HCT116 (cell line): Measurements from ENCODE around the gene PLXNB3. TPM values are rescaled to one million over a fixed set of nuclear protein-coding genes. Genes with fewer than 3 reads are reported as not detected.

Source experiments
- ATAC-seq: fragments of 200-7000 bp; cut with Tn5 transposase; 2 replicates; pipeline ENCODE4 v1.9.1; 2020; ENCODE audit warnings: mild to moderate bottlenecking, moderate library complexity
- BruUV-seq: library from RNA; stranded (reverse); fragments of 400-500 nt; replicated peaks from 2 replicates; lab custom pipeline; 2021; lab: Mats Ljungman, UMichigan
- CTCF ChIA-PET: fragments of 300-600 bp; sonication (Branson Sonifier 250); formaldehyde crosslinking; loops from one replicate; lab custom pipeline; 2021; ENCODE audit warnings: antibody characterized with exemption; lab: Charles Lee
- POLR2A ChIA-PET: fragments of 300-600, 350-600 bp; sonication (Branson Sonifier 250); formaldehyde crosslinking; loops from one replicate; lab custom pipeline; 2021; ENCODE audit warnings: antibody characterized with exemption; lab: Charles Lee
- RAD21 ChIA-PET, 2 experiments: fragments of 300-600 bp; sonication (Branson Sonifier 250); formaldehyde crosslinking; loops; one replicate each; lab custom pipeline; 2023; ENCODE audit warnings: low total read pairs in 2 of 2; ENCODE audit not compliant: uncharacterized antibody in 2 of 2, unreplicated experiment in 2 of 2, low non-redundant PET in 1 of 2; lab: Charles Lee
- DNase-seq: peaks from one replicate; pipeline ENCODE4 v3.0.0-alpha.2; 2010; ENCODE audit warnings: low read depth, low spot score
- H2AFZ ChIP-seq: fragments of 200-600 bp; shearing (Covaris generic), sonication (generic); 2 replicates; pipeline ENCODE4 v1.6.1; 2017; ENCODE audit warnings: low read depth, mixed run types, mixed read lengths, antibody characterized with exemption, low read length; ENCODE audit not compliant: poor library complexity, severe bottlenecking
- H3K27ac ChIP-seq: 2 replicates; pipeline ENCODE4 v1.5.1; 2012; ENCODE audit warnings: low read depth, low read length
- H3K27me3 ChIP-seq: fragments of 200-600 bp; sonication (generic); 2 replicates; pipeline ENCODE4 v1.6.1; 2016; ENCODE audit warnings: mixed run types, low read length, mixed read lengths; ENCODE audit not compliant: insufficient read depth
- H3K36me3 ChIP-seq, 2 experiments: fragments of 200-500 bp in 1 of 2; fragments of 200-600 bp in 1 of 2; sonication (Bioruptor generic) in 1 of 2; sonication (generic) in 1 of 2; 2 replicates each; pipeline versions ENCODE4 v1.5.1 to v1.6.1; 2014 to 2016; ENCODE audit warnings: low read length in 2 of 2, inconsistent platforms in 1 of 2, mixed read lengths in 1 of 2, mixed run types in 1 of 2; ENCODE audit not compliant: insufficient read depth in 2 of 2, control insufficient read depth in 1 of 2
- H3K4me1 ChIP-seq, 2 experiments: fragments of 200-600 bp in 1 of 2; sonication (generic) in 1 of 2; 2 replicates each; pipeline versions ENCODE4 v1.5.1 to v1.6.1; 2012 to 2017; ENCODE audit warnings: low read length in 2 of 2, inconsistent platforms in 1 of 2, mild to moderate bottlenecking in 1 of 2, mixed read lengths in 1 of 2, mixed run types in 1 of 2, moderate library complexity in 1 of 2; ENCODE audit not compliant: insufficient read depth in 2 of 2, control insufficient read depth in 1 of 2
- H3K4me2 ChIP-seq: fragments of 200-600 bp; sonication (generic); 2 replicates; pipeline ENCODE4 v1.6.1; 2017; ENCODE audit warnings: mixed run types, low read length, mixed read lengths
- H3K4me3 ChIP-seq, 2 experiments: fragments of 200-600 bp in 1 of 2; sonication (generic) in 1 of 2; replicated peaks in 1 of 2; 2 replicates each; pipeline ENCODE4 v1.5.1; 2011 to 2016; ENCODE audit warnings: low read length in 2 of 2, control low read depth in 1 of 2, low read depth in 1 of 2, mild to moderate bottlenecking in 1 of 2, mixed read lengths in 1 of 2, mixed run types in 1 of 2
- H3K79me2 ChIP-seq: fragments of 200-600 bp; sonication (generic); 2 replicates; pipeline ENCODE4 v1.6.1; 2017; ENCODE audit warnings: mild to moderate bottlenecking, mixed run types, low read length, moderate library complexity, mixed read lengths; ENCODE audit not compliant: insufficient read depth
- H3K9ac ChIP-seq: fragments of 200-600 bp; sonication (generic); 2 replicates; pipeline ENCODE4 v1.6.1; 2016; ENCODE audit warnings: low read length, mixed read lengths
- H3K9me2 ChIP-seq: fragments of 200-600 bp; sonication (generic), shearing (Covaris generic); 2 replicates; pipeline ENCODE4 v1.6.1; 2017; ENCODE audit warnings: mixed run types, mild to moderate bottlenecking, moderate library complexity; ENCODE audit not compliant: insufficient read depth
- H3K9me3 ChIP-seq, 2 experiments: fragments of 200-500 bp in 1 of 2; fragments of 200-600 bp in 1 of 2; sonication (Bioruptor generic) in 1 of 2; sonication (generic) in 1 of 2; 2 replicates each; pipeline ENCODE4 v1.6.1; 2014 to 2017; ENCODE audit warnings: low read length in 2 of 2, mixed read lengths in 2 of 2, inconsistent platforms in 1 of 2, low read depth in 1 of 2, mild to moderate bottlenecking in 1 of 2, mixed run types in 1 of 2, moderate library complexity in 1 of 2; ENCODE audit not compliant: control insufficient read depth in 1 of 2, insufficient read depth in 1 of 2
- H4K20me1 ChIP-seq: fragments of 200-600 bp; sonication (generic), shearing (Covaris generic); 2 replicates; pipeline ENCODE4 v1.6.1; 2017; ENCODE audit warnings: mixed run types, mild to moderate bottlenecking, moderate library complexity; ENCODE audit not compliant: insufficient read depth
- CBX3 ChIP-seq: IDR thresholded peaks from 2 replicates; pipeline ENCODE4 v1.6.1; 2012; ENCODE audit warnings: low read depth
- EGR1 ChIP-seq: IDR thresholded peaks from 2 replicates; pipeline ENCODE4 v1.6.1; 2012; ENCODE audit warnings: low read depth
- EZH2phosphoT487 ChIP-seq: fragments of 200-600 bp; IDR thresholded peaks from 2 replicates; pipeline ENCODE4 v1.6.1; 2018; ENCODE audit warnings: antibody characterized with exemption, borderline replicate concordance
- FOSL1 ChIP-seq: IDR thresholded peaks from 2 replicates; pipeline ENCODE4 v1.6.1; 2012; ENCODE audit warnings: low read depth
- JUND ChIP-seq: IDR thresholded peaks from 2 replicates; pipeline ENCODE4 v1.6.1; 2012
- POLR2A ChIP-seq: IDR thresholded peaks from 2 replicates; pipeline ENCODE4 v1.7.0; 2011; ENCODE audit warnings: borderline replicate concordance; ENCODE audit not compliant: insufficient read depth, insufficient read length; ENCODE audit errors: extremely low read depth
- RAD21 ChIP-seq: IDR thresholded peaks from 2 replicates; pipeline ENCODE4 v1.6.1; 2012; ENCODE audit warnings: low read depth, mild to moderate bottlenecking
- SIN3A ChIP-seq: IDR thresholded peaks from 2 replicates; pipeline ENCODE4 v1.6.1; 2012; ENCODE audit warnings: low read depth
- TCF7L2 ChIP-seq: IDR thresholded peaks from 2 replicates; pipeline ENCODE4 v1.7.0; 2011; ENCODE audit warnings: borderline replicate concordance, inconsistent platforms; ENCODE audit not compliant: insufficient read depth, insufficient read length; ENCODE audit errors: extremely low read depth
- YY1 ChIP-seq: IDR thresholded peaks from 2 replicates; pipeline ENCODE4 v1.6.1; 2011; ENCODE audit warnings: low read length, low read depth, moderate library complexity, mild to moderate bottlenecking; ENCODE audit not compliant: insufficient replicate concordance; ENCODE audit errors: extremely low read depth
- ZNF274 ChIP-seq: fragments of 200-500 bp; sonication (Bioruptor generic); IDR thresholded peaks from 2 replicates; pipeline ENCODE4 v1.6.1; 2014; ENCODE audit warnings: mild to moderate bottlenecking, low read depth, low read length, inconsistent platforms
- intact Hi-C: fragments of 100-400 bp; cut with micrococcal nuclease; formaldehyde crosslinking; loops from 2 replicates; pipeline ENCODE4 v1.10.0; 2022
- total RNA-seq: library from RNA; stranded (reverse); gene quantifications from one replicate; pipeline ENCODE4 v1.2.1, GENCODE V29; 2021; ENCODE audit not compliant: unreplicated experiment
- TF ChIP-seq, protein P1 (sequence below): IDR thresholded peaks from 2 replicates; pipeline ENCODE4 v1.6.1; 2012
- TF ChIP-seq, protein P2 (sequence below): IDR thresholded peaks from 2 replicates; pipeline ENCODE4 v1.6.1; 2012
- TF ChIP-seq, protein P3 (sequence below): IDR thresholded peaks from 2 replicates; pipeline ENCODE4 v1.6.1; 2011; ENCODE audit warnings: mild to moderate bottlenecking, low read length, moderate library complexity; ENCODE audit not compliant: insufficient replicate concordance; ENCODE audit errors: extremely low read depth
- TF ChIP-seq, protein P4 (sequence below), 3 experiments: fragments of 200-600 bp in 1 of 3; sonication (generic) in 1 of 3; IDR thresholded peaks in 2 of 3; conservative IDR thresholded peaks in 1 of 3; 2 replicates each; pipeline ENCODE4 v1.5.1; 2012 to 2017; ENCODE audit warnings: low read depth in 2 of 3, low read length in 2 of 3, antibody characterized with exemption in 1 of 3, borderline replicate concordance in 1 of 3, control low read depth in 1 of 3, mild to moderate bottlenecking in 1 of 3, mixed read lengths in 1 of 3, mixed run types in 1 of 3, moderate library complexity in 1 of 3; ENCODE audit not compliant: insufficient read depth in 1 of 3

The PLXNB3 gene
- total RNA-seq, 1 experiment from 2014 or later: 4.8 TPM

DNA sequence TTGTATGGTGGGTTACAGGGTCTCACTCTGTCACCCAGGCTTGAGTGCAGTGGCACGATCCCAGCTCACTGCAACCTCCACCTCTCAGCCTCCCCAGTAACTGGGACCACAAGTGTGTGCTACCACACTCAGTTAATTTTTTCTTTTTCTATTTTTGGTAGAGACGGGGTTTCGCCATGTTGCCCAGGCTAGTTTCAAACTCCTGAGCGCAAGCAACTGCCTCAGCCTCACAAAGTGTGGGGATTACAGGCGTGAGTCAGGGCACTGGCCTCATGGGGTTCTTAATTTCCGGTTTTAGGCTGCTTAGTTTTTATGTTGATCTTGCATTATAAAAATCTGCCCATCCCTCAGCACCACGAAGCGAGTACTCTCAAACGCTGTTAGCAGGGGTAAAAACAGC lies 46.6 kb upstream of the PLXNB3 start:
- intact Hi-C loops: no loop called here
- H3K4me2 ChIP-seq: no peak overlapping the region
- POLR2A ChIA-PET: no interaction called here
- no TSS peak for BruUV-seq
- H3K79me2 ChIP-seq: peaks cover 43% of the 10 kb centered on the region
- RAD21 ChIA-PET: no interaction called here
- CTCF ChIA-PET: no interaction called here
- peaks cover 4% of the 10 kb centered on the region in 2 experiments; a peak in 1 of 4 replicates for H3K4me1 ChIP-seq
- H3K9me2 ChIP-seq: no peaks in the 10 kb centered on the region
- H3K4me3 ChIP-seq: no peak overlapping the region
- no peaks in the 10 kb centered on the region for H3K9me3 ChIP-seq
- TF ChIP-seq, protein P1, sequence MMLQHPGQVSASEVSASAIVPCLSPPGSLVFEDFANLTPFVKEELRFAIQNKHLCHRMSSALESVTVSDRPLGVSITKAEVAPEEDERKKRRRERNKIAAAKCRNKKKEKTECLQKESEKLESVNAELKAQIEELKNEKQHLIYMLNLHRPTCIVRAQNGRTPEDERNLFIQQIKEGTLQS: no peak
- TF ChIP-seq POLR2A (no peak), JUND (no peak), CBX3 (no peak), EZH2phosphoT487 (no peak), TCF7L2 (no peak)
- TF ChIP-seq, protein P2, sequence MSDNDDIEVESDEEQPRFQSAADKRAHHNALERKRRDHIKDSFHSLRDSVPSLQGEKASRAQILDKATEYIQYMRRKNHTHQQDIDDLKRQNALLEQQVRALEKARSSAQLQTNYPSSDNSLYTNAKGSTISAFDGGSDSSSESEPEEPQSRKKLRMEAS: no peak
- TF ChIP-seq, protein P3, sequence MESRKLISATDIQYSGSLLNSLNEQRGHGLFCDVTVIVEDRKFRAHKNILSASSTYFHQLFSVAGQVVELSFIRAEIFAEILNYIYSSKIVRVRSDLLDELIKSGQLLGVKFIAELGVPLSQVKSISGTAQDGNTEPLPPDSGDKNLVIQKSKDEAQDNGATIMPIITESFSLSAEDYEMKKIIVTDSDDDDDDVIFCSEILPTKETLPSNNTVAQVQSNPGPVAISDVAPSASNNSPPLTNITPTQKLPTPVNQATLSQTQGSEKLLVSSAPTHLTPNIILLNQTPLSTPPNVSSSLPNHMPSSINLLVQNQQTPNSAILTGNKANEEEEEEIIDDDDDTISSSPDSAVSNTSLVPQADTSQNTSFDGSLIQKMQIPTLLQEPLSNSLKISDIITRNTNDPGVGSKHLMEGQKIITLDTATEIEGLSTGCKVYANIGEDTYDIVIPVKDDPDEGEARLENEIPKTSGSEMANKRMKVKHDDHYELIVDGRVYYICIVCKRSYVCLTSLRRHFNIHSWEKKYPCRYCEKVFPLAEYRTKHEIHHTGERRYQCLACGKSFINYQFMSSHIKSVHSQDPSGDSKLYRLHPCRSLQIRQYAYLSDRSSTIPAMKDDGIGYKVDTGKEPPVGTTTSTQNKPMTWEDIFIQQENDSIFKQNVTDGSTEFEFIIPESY: no peak
- ATAC-seq (no peak), DNase-seq (no peak)
- H3K9ac ChIP-seq: no peak overlapping the region
- H2AFZ ChIP-seq: no peak overlapping the region
- no peak overlapping the region for H3K27ac ChIP-seq
- H3K27me3 ChIP-seq: no peaks in the 10 kb centered on the region
- H3K36me3 ChIP-seq: peaks cover 25 to 34% of the 10 kb centered on the region in 2 experiments; a peak in 3 of 4 replicates
- no peaks in the 10 kb centered on the region for H4K20me1 ChIP-seq

DNA sequence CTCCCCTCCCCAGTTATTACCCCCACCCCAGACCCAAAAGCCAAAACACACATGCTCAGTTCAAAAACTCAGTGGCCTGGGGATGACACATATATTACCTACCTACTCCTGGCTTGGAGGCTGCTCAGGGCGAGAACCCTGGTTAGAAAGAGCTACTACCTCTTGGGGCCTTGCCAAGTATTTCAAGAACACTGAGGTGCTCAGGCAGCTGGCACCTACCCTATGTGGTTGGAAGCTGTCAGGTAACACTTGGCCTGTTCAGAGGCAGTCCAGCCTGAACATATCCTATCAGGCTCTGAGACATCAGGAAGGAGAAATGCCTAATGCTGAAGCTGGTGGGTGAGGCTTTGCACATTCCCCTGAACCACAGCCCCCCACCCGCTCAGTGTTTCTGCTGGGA lies 44.8 kb upstream of the PLXNB3 start:
- ATAC-seq: no peak
- H3K9me2 ChIP-seq: no peaks in the 10 kb centered on the region
- peaks cover 7 to 10% of the 10 kb centered on the region in 2 experiments; a peak in 1 of 4 replicates for H3K4me1 ChIP-seq
- BruUV-seq: no TSS peak
- no peak overlapping the region for H3K9ac ChIP-seq
- H3K4me3 ChIP-seq: no peak overlapping the region
- no peak for DNase-seq
- H3K27me3 ChIP-seq: no peaks in the 10 kb centered on the region
- no peak overlapping the region for H3K4me2 ChIP-seq
- no peaks in the 10 kb centered on the region for H4K20me1 ChIP-seq
- H3K9me3 ChIP-seq: no peaks in the 10 kb centered on the region
- RAD21 ChIA-PET: no interaction called here
- intact Hi-C loops: no loop called here
- H3K27ac ChIP-seq: no peak overlapping the region
- H3K36me3 ChIP-seq: peaks cover 25 to 33% of the 10 kb centered on the region in 2 experiments; a peak in 3 of 4 replicates
- CTCF ChIA-PET: no interaction called here
- H2AFZ ChIP-seq: no peak overlapping the region
- H3K79me2 ChIP-seq: peaks cover 59% of the 10 kb centered on the region
- POLR2A ChIA-PET: no interaction called here
- no peak for TF ChIP-seq ZNF274
- TF ChIP-seq, protein P4, sequence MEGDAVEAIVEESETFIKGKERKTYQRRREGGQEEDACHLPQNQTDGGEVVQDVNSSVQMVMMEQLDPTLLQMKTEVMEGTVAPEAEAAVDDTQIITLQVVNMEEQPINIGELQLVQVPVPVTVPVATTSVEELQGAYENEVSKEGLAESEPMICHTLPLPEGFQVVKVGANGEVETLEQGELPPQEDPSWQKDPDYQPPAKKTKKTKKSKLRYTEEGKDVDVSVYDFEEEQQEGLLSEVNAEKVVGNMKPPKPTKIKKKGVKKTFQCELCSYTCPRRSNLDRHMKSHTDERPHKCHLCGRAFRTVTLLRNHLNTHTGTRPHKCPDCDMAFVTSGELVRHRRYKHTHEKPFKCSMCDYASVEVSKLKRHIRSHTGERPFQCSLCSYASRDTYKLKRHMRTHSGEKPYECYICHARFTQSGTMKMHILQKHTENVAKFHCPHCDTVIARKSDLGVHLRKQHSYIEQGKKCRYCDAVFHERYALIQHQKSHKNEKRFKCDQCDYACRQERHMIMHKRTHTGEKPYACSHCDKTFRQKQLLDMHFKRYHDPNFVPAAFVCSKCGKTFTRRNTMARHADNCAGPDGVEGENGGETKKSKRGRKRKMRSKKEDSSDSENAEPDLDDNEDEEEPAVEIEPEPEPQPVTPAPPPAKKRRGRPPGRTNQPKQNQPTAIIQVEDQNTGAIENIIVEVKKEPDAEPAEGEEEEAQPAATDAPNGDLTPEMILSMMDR (IDR thresholded peaks at IDR 0.05 in 2 of 3, conservative IDR thresholded peaks at IDR 0.05 in 1 of 3; ENCODE audit: borderline replicate concordance in 1 of 3, insufficient read depth in 1 of 3, low read depth in 2 of 3, low read length in 2 of 3): no peak
- no peak for TF ChIP-seq RAD21
- no peak for TF ChIP-seq EGR1
- TF ChIP-seq YY1: no peak
- no peak for TF ChIP-seq EZH2phosphoT487
- no peak for TF ChIP-seq TCF7L2
- no peak for TF ChIP-seq POLR2A
- no peak for TF ChIP-seq CBX3
- TF ChIP-seq FOSL1: no peak
- no peak for TF ChIP-seq SIN3A
